Upper lobe of left lung (tissue), 6 donors: ENCODE data around the gene SPACA5. TPM values are rescaled to one million over a fixed set of nuclear protein-coding genes. Genes with fewer than 3 reads are reported as not detected.

ENCODE experiments used
- total RNA-seq, 6 donors: library from RNA; depleted of rRNA in 4 of 6; stranded (reverse); fragments of >200 nt in 4 of 6; gene quantifications; one replicate each; pipeline versions ENCODE4 v1.1.0 to v1.2.1, GENCODE V29; 2016 to 2021
- donor health status: DM: no; HTN: no; CAD: no; lungs with moderate emphysema.
- donor health status: DM: no; HTN: yes; CAD: no; lungs with severe emphysema.

SPACA5 gene
- total RNA-seq, 6 donors from 2014 or later, result not detected

Other genes with a start within 250 kb of the SPACA5 start
- 10 to 100 TPM in 2 of 6 donors, 1 to 10 TPM in 4; 3.2 to 22.0 (median 9.0) TPM for gene ZNF81, start 170.1 kb upstream of the SPACA5 start, total RNA-seq
- gene ZNF182, start 3.0 kb upstream of the SPACA5 start, total RNA-seq, result 10 to 100 TPM in 2 of 6 donors, 1 to 10 TPM in 4; 4.5 to 13.6 (median 5.0) TPM
- 10 to 100 TPM in 1 of 6 donors, 1 to 10 TPM in 5; 1.1 to 25.1 (median 3.7) TPM for gene ZNF630, start 64.7 kb downstream of the SPACA5 start, total RNA-seq
- gene SPACA5B, start 123.6 kb downstream of the SPACA5 start, total RNA-seq, result not detected
- not detected for gene SSX5, start 189.8 kb downstream of the SPACA5 start, total RNA-seq
- gene SSX1, start 248.4 kb downstream of the SPACA5 start, total RNA-seq, result not detected